GM21528 (cell line): ENCODE measurements around the gene ZNF362.

Experiments
- ATAC-seq: cut with Tn5 transposase; IDR thresholded peaks from one replicate; pipeline ENCODE4 v1.9.1; 2021; ENCODE audit warnings: mild to moderate bottlenecking, moderate library complexity; ENCODE audit not compliant: unreplicated experiment, low FRiP score

The ZNF362 gene

GRCh38 chr1:33244143-33244808, 12.0 kb upstream of the ZNF362 start:
- ATAC-seq: no peak

- no peak for ATAC-seq
Observed at GRCh38 chr1:33244809-33245186, 11.5 kb upstream of the ZNF362 start.

- ATAC-seq: no peak
Observed at GRCh38 chr1:33246171-33246570, 10.1 kb upstream of the ZNF362 start.

GRCh38 chr1:33247545-33247944, 8.7 kb upstream of the ZNF362 start:
- no peak for ATAC-seq

- ATAC-seq: no peak
Observed at GRCh38 chr1:33248244-33248643, 8.0 kb upstream of the ZNF362 start.

GRCh38 chr1:33249422-33249821, 6.9 kb upstream of the ZNF362 start:
- no peak for ATAC-seq

- ATAC-seq: no peak
Observed at GRCh38 chr1:33250217-33250616, 6.1 kb upstream of the ZNF362 start.

GRCh38 chr1:33250724-33251123, 5.6 kb upstream of the ZNF362 start:
- ATAC-seq: no peak

GRCh38 chr1:33254491-33254890, 1.8 kb upstream of the ZNF362 start:
- no peak for ATAC-seq

GRCh38 chr1:33255347-33256220, 708 bp upstream of the ZNF362 start:
- no peak for ATAC-seq

GRCh38 chr1:33256221-33256470, 146 bp upstream of the ZNF362 start:
- no peak for ATAC-seq

- no peak for ATAC-seq
Observed at GRCh38 chr1:33257207-33257771, 997 bp downstream of the ZNF362 start.

- no peak for ATAC-seq
Observed at GRCh38 chr1:33257772-33258712, 1.8 kb downstream of the ZNF362 start.

- ATAC-seq: no peak
Observed at GRCh38 chr1:33258788-33259274, 2.5 kb downstream of the ZNF362 start.

- ATAC-seq: no peak
Observed at GRCh38 chr1:33259879-33260278, 3.6 kb downstream of the ZNF362 start.

GRCh38 chr1:33260439-33260838, 4.1 kb downstream of the ZNF362 start:
- no peak for ATAC-seq

- ATAC-seq: no peak
Observed at GRCh38 chr1:33261344-33261743, 5.1 kb downstream of the ZNF362 start.

GRCh38 chr1:33263890-33264504, 7.7 kb downstream of the ZNF362 start:
- no peak for ATAC-seq

- no peak for ATAC-seq
Observed at GRCh38 chr1:33265780-33266605, 9.7 kb downstream of the ZNF362 start.
